NCI-H146 (cell line): ENCODE results near the gene MIP.
"Not testable (repeated sequence)": the region's sequence is repeated elsewhere in the genome, so short reads cannot be mapped to it uniquely, and the experiment has no call there.

Experiments
- DNase-seq: peaks from one replicate; lab custom pipeline; 2025; lab: John Stamatoyannopoulos, UW

MIP gene

DNA sequence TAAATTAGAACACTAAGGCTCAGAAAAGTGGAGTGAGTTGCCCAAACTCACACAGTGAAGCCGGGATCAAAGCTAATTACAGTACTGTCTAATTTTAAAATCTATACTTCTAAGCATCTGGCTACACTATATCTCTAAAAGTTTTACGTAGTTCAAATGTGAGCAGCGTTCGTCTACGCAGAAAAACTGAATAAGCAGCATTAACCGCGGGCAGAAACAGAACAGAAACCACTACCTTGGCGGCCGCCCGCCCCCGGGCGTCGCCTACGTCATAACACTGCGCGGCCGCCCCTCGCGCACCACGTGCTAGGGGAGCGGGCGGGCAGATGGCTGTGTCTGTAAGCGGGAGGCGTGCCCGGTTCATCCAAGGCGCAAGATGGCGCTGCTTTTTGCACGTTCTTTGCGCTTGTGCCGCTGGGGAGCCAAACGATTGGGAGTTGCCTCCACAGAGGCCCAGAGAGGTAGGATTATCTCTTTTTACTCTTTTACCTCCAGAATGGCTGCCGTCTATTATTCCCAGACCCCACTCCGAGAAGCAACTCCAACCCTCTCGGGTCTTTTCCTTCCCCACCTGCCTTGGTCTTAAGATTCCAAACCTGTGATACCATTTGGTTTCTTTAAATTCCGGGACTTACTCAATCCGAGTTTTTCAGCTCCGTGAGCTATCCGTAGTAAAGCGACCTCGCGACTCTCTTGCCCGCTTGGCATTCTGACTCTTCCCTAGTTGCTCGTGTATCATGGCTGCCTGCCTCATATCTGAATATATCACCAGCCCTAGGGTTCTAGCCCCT is 14.0 kb upstream of the MIP start, which contains the start of gene SPRYD4:
Gene SPRYD4 (plus strand): TSS at position 363 of the 791 bp plus-strand sequence. CDS start 14 bp downstream, at position 377.
- DNase-seq: peak; percentile 97

GRCh38 chr12:56462565-56462964 is 8.1 kb upstream of the MIP start:
- DNase-seq: no peak

- DNase-seq: no peak
Measured at GRCh38 chr12:56461235-56462159, 7.0 kb upstream of the MIP start.

DNA sequence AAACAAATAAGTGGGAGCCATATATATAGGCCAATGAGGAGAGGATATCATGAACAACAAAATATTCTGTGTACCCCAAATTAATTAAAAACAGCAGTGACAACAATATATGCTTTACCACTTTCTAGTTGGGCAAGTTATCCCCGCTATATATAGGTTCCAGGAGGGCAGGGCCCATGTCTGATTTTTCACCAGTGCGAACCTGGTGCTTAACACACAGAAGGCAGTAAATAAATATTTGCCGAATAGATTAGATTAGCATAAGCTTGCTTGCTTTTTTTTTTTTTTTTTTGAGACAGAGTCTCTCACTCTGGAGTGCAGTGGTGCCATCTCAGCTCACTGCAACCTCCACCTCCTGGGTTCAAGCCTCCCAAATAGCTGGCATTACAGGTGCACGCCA is 3.4 kb upstream of the MIP start:
- no peak for DNase-seq

GRCh38 chr12:56451147-56451546 is 3.3 kb downstream of the MIP start:
- DNase-seq: no peak

DNA sequence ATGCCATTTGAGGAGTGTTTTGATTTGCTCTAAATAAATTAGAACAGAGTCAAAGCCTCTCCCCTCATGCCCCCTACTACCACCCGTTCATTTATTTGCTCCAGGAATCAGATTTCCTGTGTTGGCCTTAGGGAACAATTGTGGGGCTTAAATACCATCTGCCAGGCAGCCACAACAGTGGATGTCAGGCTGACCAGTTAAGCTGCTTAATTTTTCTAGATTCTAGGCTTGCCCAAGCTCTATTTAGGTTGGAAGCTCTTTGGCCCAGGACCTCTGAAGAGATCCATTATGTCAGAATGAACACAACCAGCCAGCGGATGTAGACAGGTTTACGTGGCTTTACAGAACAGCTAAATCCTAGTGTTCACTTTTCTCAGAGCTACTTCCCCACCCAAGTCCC is 4.2 kb downstream of the MIP start:
- peak; percentile 48 for DNase-seq

GRCh38 chr12:56449622-56449984 is 4.9 kb downstream of the MIP start:
- DNase-seq: peak; percentile 38

DNA sequence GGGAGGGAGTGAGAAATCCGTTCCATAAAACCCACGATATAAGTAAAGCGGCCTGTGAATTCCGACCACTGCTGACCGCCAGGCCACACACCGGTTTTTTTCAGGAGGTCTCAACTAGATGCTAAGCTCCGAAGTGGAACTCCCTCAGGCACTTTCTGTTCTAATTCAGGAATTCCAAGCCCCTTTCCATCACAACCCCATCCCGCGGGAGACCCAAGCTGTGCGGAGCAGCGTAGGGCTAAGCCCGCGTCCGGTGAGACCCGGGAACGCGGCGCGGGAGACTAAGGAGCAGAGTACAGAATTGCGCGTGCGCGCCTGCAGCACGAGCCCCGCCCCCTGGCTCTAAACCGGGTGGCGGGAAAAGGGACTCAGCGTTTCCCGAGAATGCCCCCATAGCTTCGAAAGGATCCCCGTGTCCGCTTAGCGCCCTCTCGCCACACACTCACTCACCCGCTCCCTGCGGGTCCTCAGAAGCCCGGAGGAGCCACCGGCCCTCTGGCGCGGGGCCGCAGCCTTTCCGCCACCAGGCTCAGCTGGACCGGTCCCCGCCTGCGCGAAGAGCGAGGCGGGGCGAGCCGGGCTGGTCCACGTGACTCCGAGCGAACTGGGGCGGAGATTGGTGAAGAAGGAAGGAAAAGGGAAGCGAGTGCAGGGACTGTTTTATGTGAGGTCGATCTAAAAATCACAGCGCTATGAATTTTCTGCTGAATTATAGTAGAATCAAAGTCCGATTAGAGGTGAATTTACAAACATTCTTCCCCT is 5.4 kb downstream of the MIP start, which contains the start of gene TIMELESS:
Gene TIMELESS (minus strand): TSS at position 567 of the 762 bp plus-strand sequence. CDS start 15,256 bp downstream, outside the sequence.
- peak; percentile 94 for DNase-seq

GRCh38 chr12:56443208-56443607 is 11.2 kb downstream of the MIP start:
- DNase-seq: not testable (repeated sequence)

DNA sequence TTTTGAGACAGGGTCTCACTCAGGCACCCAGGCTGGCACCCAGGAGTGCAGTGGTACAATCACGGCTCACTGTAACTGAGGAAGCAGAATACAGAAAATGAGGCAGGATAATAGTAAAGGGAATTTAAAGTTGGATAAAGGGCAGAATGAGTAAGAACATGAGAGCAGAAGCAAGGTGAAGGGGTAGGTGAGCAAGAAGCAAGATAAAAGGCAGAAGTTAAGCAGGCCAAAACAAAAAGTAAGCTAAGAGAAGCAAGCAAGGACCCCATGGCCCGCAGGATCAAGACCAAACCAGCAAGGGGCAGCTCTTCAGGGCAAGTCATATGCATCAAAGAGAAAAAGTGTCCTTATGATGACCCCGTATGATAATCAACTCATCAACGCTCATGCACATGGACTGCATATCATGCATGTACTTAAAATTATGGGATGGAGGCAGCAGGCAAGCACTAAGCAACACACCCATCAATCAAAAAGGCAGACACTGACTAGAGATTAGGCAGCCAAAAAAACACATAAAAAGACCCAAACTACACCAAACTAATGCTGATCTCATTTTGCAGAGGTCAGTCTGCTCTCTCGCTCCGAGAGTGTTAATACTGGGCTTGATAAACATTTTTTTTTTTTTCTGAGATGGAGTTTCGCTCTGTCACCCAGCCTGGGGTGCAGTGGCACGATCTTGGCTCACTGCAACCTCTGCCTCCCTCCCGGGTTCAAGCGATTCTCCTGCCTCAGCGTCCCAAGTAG is 16.9 kb downstream of the MIP start:
- DNase-seq: no peak

DNA sequence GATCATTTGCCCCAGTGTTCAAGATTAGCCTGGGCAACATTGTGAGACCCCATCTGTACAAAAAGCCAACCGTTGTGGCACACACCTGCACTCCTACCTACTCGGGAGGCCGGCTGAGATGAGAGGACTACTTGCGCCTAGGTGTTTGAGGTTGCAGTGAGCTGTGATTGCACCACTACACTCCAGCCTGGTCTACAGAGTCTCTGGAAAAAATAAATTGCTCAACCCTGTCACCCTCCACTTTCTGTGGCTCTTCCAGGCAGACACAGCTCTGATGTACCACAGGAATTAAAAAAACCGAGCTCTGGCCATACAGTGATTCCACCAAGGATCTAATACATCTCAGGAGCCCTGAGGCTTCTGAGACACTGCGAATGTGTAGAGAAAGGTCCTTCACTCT is 19.6 kb downstream of the MIP start:
- DNase-seq: no peak

DNA sequence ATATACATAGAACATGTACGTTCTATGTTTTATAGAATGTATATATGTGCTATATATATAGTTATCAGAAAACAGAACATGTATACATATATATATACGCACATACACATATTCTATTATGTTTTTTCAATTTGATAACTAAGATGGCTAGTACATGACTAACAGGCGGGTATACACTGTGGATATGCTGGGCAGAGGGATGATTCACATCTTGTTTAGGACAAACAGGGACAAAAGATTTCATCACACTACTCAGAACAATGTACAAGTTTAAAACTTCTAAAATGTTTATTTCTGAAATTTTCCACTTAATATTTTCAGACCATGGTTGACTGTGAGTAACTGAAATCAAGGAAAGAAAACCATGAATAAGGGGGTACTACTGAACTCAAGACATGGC is 22.6 kb downstream of the MIP start:
- DNase-seq: no peak

DNA sequence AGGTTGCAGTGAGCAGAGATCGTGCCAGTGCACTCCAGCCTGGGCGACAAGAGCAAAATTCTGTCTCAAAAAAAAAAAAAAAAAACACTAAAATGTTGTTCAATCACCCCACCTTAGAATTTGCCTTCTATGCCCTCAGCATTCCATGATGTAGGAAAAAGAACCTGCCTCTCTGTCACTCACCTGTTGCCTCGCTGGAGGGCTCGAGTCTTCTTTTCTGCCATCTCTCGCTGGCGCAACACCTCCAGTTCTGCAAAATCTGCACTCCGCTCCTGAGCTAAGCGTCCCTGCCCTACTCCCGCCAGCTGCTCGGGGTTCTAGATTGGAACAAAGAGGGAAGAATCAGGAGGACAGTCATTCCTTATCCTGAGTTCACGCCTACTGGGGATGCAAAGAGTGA is 23.2 kb downstream of the MIP start:
- no peak for DNase-seq

- DNase-seq: no peak
Measured at GRCh38 chr12:56425940-56426438, 28.5 kb downstream of the MIP start.

- no peak for DNase-seq
Measured at GRCh38 chr12:56425193-56425592, 29.3 kb downstream of the MIP start.

DNA sequence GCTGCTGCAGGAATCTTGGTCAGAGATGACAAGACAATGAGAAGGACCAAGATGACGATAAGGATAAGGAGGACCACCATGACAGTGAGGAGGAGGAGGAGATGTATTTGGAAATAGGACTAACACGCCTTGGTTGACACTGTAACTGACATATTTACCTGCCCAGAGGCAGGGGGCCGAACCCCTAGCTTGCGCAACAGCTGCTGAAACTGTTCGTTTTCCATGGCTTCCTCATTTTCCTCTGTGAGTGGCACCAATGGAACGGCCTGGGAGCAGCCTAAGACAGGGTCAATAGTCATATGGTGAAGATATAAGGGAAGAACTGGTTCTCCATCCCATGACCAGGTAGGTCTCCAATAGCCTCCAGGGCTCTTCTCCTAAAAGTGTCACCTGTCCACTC is 34.0 kb downstream of the MIP start:
- DNase-seq: no peak

GRCh38 chr12:56417739-56418138 is 36.7 kb downstream of the MIP start:
- no peak for DNase-seq

- no peak for DNase-seq
Measured at GRCh38 chr12:56414401-56414800, 40.1 kb downstream of the MIP start.

GRCh38 chr12:56413392-56413791 is 41.1 kb downstream of the MIP start:
- DNase-seq: no peak

DNA sequence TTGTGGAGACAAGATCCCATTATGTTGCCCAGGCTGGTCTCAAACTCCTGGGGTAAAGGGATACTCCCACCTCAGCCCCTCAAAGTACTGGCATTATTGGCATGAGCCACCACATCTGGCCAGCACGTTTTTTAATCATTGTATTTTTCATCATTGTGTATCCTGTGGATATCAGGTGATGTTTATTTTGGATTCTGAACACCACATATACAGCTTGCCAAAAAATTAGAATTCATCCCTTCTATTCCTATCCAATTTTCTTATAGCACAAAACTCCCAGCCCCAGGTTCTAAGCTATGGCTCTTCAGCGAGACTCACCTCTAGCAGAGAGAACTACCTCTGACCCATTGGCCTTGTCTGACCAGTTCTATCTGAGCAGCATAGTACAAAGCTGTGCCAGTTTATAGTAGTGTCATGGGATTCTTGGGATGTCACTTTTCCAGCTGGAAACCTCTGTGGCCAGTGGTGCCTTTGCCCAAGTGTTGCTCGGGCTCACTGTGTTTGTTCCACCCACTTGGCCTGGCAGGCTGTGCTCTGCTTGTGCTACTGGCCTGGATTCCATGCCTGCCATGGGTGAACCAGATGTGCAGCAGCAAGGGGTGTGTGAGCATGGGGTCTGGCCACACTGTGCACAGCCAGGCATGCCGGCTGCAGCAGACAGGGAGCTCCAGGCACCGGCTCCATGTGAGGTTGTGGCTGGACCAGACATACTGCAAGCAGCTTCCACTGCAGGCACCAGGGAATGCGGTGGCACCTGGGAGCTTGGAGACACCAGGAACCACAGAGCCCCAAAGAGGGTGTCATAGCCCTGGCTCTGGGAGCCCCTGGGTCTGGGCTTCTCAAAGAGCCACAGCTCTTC is 42.4 kb downstream of the MIP start:
- DNase-seq: no peak
